GDM1 (cell line): Measurements from ENCODE around the gene MRPL28.
"Not testable (repeated sequence)": the region's sequence is repeated elsewhere in the genome, so short reads cannot be mapped to it uniquely, and the experiment has no call there.

ENCODE experiments used
- DNase-seq: peaks from one replicate; lab custom pipeline; 2025; lab: John Stamatoyannopoulos, UW

MRPL28 gene

DNA sequence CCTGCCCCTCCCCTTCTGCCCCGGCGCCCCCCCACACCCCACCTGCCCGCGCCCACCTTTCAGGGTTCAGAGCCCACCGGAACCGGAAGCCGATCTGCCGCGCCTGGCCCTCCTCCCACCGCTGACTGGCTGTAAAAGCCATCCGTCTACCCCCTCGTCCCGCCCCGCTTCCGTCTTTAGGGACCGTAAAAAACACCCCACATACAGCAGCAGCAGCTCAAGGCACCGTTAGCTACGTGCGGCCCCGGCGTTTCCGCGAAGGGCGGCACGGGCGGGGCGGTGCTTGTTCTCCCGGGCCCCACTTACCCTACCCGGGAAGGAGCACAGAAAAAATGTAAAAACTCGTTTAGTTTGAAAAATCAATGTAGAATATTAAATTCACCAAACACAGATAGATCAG, at the start of gene MRPL28:
MRPL28 (minus strand) TSS at position 96 of the 400 bp plus-strand sequence. CDS start 320 bp downstream, outside the sequence.
- peak; percentile 92 for DNase-seq

DNA sequence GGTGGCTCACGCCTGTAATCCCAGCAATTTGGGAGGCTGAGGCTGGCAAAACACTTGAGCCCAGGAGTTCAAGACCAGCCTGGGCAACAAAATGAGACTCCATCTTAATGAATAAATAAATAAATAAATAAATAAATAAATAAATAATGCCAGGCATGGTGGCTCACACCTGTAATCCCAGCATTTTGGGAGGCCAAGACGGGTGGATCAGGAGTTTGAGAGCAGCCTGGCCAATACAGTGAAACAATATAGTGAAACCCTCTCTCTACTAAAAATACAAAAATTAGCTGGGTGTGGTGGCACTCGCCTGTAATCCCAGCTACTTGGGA, 44.8 kb upstream of the MRPL28 start:
- not testable (repeated sequence) for DNase-seq

DNA sequence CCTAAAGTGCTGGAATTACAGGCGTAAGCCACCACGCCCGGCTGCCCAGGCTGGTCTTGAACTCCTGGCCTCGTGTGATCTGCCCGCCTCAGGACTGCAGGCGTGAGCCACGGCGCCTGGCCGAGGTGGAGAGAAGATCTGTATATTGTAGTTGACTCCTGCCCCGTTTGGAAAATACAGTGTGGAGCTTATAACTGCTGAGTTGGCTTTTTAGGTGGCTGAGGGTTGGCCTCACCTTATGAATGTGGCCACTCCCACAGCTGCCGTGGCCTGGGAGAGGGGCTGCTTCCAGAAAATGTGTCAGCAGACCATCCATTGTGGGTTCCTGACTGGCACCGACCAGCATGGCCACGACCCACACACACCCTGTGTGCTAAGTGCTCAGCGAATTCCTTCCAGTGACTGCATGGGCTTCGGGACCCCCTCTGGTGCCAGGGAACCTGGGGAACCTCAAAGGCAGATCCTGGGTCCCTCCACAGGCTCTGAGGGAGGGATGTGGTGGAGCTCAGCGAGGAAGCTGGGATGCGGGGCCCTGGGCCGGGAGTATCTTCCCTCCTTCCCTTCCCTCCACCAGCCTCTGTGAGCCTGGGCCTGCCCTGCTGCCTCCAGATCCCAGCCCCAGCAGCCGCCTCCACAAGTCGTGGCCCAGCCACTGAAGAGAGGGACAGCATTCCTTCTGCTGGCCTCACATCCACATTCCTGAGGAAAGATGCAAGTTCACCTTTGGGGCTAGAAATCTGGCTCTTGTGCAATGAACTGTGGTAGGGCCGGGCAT, 44.2 kb upstream of the MRPL28 start:
- no peak for DNase-seq

DNA sequence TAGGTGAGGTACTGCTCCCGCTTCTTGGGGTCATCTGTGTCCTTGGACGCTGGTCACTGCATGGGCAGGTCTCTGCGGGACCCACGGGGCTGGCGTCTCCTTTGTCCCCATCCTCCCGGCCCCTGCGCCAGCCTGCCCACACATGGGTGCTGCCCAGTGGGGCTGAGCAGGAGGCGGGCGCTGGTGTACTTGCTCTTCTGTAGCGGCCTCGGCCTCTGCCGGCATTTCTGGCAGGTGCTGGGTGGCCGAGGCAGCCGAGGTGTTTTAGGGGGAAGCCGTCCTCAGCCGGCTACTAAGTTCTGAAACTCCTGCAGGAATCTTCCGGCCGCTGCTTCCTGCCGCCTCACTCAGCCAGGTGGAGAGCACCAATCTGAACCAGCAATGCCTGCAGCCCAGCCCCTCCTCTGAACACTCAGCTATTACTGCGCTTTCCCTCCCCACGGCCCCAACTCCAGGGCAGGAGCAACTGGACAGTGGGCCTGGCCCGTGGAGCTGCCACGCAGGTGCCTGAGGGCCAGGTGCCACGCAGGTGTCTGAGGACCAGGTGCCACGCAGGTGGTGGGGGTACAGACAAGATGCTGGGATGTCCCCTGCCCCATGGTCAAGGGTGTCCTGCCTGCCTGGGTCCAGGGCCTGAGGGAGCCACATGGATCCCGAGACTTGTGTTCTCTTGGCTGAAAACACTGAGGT, 41.4 kb upstream of the MRPL28 start:
- no peak for DNase-seq

DNA sequence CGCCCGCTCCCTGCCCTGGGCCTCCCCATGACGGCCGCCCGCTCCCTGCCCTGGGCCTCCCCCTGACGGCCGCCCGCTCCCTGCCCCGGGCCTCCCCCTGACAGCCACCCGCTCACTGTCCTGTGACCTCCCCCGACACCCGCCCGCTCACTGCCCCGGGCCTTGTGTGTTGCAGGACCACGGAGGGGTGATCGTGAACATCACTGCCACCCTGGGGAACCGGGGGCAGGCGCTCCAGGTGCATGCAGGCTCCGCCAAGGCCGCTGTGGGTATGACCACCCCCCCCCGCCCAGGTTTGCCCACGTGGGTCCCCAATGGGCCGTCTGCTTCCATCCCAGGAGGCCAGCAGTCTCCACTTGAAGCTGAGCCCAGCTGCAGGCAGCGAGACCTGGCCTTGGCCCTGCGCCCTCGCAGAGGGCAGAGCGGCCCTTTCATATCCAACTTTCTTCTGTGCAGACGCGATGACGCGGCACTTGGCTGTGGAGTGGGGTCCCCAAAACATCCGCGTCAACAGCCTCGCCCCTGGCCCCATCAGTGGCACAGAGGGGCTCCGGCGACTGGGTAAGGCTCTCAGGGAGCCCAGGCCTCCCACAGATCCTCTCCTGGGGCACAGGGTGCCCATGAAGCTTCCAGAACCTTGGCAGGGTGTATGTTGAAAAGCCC, 40.3 kb upstream of the MRPL28 start:
- DNase-seq: no peak

DNA sequence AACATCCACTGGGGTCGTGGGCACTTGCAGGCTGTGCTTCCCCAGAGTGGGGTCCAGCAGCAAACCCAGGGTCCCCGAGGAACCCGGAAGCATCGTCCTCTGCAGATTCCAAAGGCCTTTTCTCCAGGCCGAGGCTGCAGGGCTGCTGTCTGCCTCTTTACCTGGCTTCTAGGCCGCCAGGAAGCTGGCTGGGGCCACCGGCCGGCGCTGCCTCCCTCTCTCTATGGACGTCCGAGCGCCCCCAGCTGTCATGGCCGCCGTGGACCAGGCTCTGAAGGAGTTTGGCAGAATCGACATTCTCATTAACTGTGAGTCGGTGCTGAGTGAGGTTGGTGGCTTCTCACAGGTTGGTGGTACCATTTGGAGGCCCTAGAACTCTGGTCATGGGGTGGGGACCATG, 36.9 kb upstream of the MRPL28 start:
- no peak for DNase-seq

DNA sequence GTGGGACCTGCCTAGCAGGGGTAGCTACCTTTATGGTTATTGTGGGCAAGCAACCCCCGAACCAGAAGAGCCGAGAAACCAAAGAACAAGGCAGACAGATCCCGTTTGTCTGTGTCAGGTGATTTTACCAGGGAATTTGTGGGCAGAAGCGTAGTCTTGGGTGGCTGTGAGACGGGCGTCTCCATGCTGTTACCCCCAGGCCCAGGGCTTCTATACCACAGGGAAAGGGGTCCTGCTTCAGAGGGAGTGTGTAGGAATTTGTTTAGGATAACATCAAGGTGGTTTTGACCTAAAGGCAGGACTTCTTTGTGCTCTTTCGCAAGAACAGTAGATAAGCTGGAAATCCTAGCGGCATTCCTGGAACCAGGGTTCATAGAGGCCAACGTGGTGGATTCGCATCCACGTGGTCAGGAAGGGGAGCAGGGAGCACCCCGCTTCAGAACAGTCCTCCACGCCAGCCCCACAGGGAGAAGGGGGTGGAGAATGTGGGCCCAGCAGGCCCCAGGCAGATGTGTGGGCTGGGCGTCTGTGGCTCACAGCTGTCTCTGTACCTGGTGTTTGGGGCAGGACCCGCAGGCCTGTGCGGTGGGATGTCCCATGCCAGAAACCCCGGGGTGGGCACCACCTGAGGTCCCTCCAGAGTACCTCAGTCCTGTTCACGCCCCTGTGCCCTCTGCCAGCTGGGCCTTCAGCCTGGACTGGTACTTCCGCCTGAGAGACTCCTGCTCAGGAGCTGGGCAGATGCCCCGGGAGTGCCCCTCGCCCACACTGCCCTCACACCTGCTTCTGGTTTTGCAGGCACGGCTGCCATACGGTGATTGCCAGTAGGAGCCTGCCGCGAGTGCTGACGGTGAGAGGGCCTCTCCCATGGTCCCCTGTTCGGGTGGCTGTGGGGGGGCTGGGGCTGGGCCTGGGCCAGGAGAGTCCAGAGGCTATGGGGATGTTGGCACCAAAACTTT, 35.5 kb upstream of the MRPL28 start:
- no peak for DNase-seq

DNA sequence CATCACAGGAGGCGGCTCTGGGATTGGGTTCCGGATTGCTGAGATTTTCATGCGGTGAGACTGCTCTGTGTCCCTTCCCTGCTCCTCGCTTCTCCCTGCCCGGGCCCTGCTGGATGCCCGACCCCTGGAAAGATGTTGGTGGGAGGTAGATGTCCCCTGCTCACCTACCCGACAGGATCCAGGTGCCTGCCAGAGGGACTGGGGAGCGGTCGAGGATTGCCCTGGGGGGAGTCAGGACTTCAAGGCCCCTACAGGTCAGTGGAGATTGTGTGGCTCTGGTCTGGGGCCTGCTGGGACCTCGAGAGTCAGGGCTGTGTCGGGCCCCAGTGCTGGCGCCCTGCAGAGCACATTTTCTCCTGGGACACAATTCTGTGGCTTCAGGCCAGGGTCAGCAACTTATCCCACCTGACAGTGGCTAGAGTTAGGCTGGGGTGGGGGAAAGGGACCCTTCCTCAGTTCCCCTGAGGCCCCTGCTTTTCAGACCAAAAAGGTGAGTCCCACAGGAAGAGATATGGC, 34.7 kb upstream of the MRPL28 start:
- DNase-seq: no peak

DNA sequence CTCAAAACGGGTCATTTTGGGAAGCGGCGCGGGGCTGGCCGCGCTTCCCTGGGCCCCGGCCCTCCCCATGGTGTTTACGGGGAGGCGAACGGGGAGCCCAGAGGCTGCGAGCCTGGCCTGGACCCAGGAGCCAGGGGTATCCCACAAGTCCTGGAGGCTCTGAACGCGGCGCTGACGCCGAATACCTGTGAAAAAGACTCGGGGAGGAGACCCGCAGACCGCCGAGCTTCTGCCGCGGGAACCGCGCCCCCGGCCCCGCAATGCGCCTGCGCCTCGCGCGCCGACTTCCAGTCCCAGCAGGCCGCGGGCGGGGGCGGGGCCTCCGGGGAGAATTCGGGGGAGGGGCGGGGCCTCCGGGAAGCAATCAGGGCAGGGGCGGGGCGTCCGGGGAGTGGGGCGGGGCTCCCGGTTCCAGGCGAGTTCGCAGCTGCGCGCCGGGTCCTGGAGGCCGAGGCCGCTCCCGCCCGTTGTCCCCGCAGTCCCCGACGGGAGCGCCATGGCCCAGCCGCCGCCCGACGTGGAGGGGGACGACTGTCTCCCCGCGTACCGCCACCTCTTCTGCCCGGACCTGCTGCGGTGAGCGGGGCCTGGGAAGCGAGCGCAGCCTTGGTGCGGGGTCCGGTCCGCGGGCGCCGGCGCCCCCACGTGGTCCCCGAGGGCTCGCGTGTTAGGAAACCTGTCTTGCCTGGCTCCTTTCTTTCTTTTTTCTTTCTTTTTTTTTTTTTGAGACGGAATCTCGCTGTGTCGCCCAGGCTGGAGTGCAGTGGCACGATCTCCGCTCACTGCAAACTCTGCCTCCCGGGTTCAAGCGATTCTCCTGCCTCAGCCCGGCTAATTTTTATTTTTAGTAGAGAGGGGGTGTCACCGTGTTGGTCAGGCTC, 31.4 kb upstream of the MRPL28 start, which contains the start of gene DECR2:
DECR2 (plus strand) TSS at position 418 of the 881 bp plus-strand sequence; CDS start at position 497, 79 bp downstream.
- DNase-seq: peak; percentile 82

DNA sequence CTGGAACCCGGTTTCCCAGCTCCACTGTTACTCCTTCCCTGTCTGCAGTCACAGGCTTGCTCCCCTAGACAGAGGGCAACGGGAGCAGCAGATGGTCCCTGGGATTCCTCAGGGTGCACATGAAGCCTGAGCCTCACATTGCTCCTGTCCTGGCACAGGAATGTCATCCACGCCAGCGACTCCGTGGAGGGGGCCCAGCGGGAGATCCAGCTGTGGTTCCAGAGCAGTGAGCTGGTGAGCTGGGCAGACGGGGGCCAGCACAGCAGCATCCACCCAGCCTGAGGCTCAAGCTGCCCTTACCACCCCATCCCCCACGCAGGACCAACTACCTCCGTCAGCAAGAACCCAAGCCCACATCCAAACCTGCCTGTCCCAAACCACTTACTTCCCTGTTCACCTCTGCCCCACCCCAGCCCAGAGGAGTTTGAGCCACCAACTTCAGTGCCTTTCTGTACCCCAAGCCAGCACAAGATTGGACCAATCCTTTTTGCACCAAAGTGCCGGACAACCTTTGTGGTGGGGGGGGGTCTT, 29.8 kb upstream of the MRPL28 start:
- DNase-seq: no peak

DNA sequence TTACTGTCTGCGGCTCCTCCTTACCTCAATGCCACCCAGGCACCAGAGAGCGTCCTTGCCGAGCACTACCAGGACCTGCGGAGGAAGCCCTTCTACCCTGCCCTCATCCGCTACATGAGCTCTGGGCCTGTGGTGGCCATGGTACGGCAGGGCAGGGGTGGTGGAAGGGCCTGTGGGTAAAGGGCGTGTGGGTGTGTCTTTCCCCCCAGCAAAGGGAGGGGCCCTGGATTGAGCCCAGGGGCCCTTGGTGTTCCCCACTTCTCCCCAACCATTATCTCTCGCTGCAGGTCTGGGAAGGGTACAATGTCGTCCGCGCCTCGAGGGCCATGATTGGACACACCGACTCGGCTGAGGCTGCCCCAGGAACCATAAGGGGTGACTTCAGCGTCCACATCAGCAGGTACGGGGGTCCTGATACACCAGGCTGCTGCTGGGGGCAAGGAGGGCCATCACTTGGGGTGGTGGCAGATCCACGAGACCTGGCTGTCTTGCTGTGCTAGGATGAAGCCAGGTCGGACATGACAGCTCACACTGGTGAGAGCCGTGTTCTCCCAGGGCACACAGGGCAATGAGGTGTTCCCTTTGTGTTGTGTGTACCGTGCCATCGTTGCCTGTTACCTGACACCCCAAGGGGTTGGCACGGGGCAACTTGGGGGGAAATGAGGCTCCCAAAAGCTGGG, 29.1 kb upstream of the MRPL28 start:
- DNase-seq: no peak

DNA sequence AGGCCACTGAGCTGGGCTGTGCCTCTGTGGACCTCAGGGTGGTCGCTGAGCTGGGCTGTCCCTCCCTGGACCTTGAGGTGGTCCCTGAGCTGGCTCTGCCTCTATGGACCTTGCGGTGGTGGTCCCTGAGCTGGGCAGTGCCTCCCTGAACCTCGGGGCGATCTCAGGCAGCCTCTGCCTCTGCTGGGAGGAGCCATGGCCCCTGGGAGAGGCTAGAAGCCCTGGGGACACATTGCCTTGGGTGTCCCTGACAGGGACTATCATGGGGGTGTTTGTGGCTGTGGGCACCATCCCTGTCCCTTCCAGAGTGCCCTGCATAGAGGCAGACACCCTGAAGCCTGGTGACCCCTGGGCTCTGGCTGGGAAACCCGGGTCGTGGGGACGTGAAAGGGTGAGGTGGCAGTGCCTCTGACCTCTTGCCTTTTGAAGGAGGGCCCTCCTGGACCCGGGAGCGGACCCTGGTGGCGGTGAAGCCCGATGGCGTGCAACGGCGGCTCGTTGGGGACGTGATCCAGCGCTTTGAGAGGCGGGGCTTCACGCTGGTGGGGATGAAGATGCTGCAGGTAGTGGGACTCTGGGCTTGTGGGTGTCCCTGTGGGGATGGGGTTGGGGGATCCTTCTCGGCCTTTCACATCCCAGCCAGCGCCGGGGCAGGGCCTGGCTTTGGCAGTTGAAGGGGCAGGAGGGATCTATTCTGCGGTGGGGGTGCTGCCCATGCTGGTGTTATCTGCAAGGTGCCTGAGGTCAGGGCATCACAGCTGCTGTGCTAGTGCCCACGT, 28.4 kb upstream of the MRPL28 start:
- DNase-seq: no peak

DNA sequence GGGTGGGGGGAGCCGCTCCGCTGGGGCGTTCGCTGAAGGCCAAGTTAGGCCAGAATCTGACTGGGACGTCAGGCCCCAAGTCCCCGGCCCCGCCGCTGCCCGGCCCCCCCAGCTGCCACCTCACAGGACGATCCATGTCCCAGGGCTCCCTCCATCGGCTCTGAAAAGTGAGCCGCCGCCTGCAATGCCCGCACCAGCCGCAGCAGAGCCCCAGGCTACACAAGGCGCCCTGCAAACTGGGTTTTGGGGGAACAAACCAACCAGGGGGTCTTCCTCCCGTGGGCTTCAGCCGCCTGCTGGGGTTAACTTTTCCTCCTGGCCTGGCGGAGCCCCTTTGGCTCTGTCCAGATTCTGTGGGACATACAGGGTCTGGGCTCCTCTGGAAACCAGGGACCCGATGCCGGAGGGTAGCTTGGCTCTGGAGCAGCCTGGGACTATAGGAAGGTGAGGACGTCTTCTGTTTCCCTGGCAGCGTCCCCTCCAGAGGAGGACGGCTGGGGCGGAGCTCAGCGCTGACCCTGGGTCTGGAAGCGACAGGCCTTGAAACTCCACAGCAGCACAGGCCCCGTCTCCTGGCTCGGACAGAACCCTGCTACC, 27.5 kb upstream of the MRPL28 start:
- no peak for DNase-seq

DNA sequence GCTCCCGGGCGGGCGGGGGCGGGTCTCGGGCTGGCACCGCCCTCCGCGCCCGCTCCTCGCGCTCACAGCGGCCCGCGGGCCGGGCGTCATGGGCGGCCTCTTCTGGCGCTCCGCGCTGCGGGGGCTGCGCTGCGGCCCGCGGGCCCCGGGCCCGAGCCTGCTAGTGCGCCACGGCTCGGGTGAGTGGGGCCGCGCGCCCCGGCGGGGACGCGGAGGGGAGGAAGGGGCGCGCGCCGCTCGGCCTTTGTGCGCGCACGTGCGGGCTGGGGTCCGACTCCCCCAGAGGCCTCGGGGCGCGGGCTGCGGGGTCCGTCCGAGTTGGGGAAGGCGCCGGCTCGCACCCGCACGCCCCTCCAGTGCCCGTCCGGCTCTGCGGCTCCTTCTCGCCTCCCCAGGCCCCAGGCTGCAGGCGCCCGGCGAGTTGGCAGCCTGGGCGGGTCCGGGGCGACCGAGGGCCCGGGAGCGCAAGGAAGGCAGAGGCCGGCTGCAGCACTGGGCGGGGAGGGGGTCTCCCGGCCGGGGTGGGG, 26.9 kb upstream of the MRPL28 start, which contains the start of gene NME4:
NME4 (plus strand) TSS at position 65 of the 527 bp plus-strand sequence; CDS start at position 89, 24 bp downstream.
- peak; percentile 44 for DNase-seq

DNA sequence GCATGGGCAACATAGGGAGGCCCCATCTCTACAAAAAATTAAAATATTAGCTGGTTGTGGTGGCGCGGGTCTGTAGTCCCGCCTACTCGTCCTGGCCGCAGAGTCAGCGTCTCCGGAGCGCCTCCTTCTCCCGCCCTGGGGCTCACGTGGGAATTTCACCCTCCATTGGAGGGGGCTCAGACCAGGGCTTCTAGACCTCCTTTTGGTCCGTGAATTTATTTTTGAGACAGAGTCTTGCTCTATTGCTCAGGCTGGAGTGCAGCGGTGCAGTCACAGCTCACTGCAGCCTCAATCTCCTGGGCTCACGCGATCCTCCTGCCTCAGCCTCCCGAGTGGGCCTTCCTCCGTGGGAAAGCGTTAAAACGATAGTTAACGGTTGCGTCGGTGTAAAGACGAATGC, 26.3 kb upstream of the MRPL28 start:
- peak; percentile 48 for DNase-seq

DNA sequence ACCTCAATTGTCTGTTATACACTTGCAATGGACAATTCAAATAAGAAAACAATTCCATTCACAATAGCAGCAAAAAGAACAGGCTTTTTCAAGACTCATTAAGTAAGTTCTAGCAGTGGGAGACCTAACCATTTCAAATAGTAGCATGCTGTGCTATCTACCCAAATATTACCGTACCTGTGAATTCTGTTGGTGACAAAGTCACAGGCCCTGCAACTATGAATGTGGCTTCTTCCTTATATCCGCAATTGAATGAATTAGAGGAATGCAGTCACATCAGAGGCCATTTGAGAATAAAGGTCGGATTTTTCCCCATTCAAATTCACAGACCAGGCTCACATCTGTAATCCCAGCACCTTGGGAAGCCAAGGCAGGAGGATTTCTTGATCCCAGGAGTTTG, 25.9 kb upstream of the MRPL28 start:
- no peak for DNase-seq

DNA sequence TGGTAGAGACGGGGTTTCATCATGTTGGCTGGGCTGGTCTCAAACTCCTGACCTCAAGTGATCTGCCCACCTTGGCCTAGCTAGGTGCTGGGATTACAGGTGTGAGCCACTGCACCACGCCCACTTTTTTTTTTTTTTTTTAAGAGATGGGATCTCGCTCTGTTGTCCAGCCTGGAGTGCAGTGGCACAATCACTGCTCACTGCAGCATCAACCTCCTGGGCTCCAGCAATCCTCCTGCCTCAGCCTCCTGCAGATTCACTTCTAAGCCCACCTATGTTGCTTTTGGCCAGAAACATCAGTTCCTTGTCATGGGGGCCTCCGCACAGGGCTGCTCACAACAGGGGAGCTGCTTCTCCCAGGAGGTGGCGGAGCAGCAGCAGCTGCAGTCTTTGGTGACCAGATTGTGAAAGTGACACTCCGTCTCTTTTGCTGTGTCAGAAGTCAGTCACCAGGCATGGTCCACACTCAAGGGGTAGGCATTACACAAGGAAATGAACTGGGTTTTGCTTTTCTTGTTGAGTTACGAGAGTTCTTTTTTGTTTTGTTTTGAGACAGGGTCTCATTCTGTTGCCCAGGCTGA, 22.2 kb upstream of the MRPL28 start:
- DNase-seq: no peak

DNA sequence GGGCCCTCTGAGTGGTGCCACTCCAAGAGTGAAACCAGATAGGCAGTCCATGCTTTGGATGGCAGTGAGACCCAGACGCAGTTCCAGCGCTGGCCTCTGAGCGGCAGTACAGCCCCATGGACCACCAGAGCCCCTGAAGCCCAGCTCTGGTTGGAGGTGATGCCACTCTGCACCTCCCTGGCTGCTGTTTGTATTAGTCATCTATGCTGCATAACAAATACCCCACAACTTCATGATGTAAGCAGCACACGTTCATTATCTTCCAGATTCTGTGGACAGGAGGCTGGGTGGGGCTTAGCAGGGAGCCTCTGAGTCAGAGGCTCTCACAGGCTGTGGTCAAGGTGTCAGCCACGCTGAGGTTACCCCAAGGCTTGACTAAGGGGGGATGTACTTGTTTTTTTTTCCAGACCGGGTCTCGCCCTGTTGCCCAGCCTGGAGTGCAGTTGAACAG, 21.6 kb upstream of the MRPL28 start:
- peak; percentile 72 for DNase-seq
